ENCODE results near the gene HDAC2. TPM values are rescaled to one million over a fixed set of nuclear protein-coding genes. Genes with fewer than 3 reads are reported as not detected.

HDAC2 gene
- total RNA-seq, 1 experiment from 2014 or later = 120 TPM

DNA sequence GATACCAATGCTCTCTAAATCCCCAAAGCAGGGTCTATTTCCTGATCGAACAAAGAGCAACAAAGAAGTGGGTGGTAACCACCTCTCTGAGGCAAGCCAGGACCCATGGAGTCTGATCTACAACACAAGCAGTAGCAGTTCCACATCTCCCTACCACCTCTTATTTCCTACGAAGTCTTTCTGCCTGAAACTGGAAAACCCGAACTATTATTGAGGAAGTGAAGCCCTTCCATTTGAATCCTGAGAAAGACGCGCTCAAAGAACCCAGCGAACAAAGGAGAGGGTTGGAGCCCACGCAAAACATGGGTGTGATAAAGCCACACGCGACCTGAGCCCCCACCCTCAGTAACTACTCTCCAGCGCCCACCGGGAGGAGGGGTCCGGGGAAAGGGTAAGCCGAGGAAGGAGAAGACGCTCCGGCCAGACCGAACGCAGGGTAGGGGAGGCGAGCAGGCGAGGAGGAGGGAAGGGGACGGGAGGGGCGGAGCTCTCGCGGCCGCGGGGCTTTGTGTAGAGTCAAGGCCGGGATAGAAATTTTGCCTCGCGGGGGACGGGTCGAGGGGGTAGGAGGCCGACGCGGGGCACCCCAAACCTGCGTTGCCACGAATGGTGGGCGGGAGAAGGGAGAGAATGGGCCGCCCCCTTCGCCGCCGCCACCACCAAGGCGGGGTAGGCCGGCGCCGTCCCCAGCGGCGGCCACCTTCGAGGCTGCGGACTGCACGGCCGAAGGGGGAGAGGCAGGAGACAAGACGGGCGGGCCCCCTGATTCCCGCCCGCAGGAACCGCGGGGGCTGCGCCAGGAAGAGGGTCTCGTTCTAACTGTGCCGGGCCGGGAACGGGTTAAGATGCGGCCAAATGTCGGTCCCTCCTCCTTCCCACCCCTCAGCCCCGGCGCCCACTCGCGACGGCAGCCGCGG lies 802 bp downstream of the HDAC2 start:
- Histone ChIP-seq H3K4me2 (ENCODE audit: low read depth, low read length, poor library complexity, severe bottlenecking) (peak overlapping the region; percentile 81), H3K9me2 (replicated peaks; ENCODE audit: insufficient read depth, low read length) (no peaks in the 10 kb centered on the region), H2AFZ (ENCODE audit: low read length) (peak overlapping the region; percentile 70; the same call in 1 of the 2 replicates), H4K20me1 (ENCODE audit: insufficient read depth, low read depth, low read length) (peaks cover 34% of the 10 kb centered on the region), H3K27me3 (ENCODE audit: low read length) (no peaks in the 10 kb centered on the region), H3K36me3 (ENCODE audit: insufficient read depth, low read length) (peaks cover 7% of the 10 kb centered on the region; the same call in 1 of the 2 replicates), H3K27ac (ENCODE audit: low read length) (peak overlapping the region; percentile 91), H3K4me3 (ENCODE audit: low read length) (peak overlapping the region; percentile 86), H3K4me1 (ENCODE audit: low read length) (peaks cover 68% of the 10 kb centered on the region), H3K9me3 (ENCODE audit: low read length) (no peaks in the 10 kb centered on the region), H3K79me2 (ENCODE audit: low read length) (peaks cover 60% of the 10 kb centered on the region), H3K9ac (ENCODE audit: low read length) (peak overlapping the region; percentile 94)
- DNase-seq = peak; percentile 87

DNA sequence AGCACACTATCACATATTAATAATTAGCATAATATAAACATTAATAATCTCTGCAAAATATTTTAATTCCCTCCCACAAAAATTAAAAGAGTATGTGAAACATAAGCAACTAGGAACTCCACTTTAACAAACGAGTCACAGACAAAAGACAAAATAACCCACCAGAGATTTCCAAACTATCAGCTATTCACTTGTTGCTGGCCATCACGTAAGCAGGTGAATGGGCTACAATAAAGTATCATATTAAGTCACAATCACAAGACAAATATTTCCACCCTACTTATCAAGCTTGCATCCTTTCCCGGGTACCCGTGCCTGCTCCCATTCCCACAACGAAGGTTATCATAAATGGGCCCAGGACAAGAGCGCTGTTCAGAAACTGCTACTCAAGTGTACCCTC lies 2.5 kb downstream of the HDAC2 start:
- Histone ChIP-seq H3K4me3 (ENCODE audit: low read length) (peak overlapping the region; percentile 86), H3K9me2 (replicated peaks; ENCODE audit: insufficient read depth, low read length) (no peaks in the 10 kb centered on the region), H4K20me1 (ENCODE audit: insufficient read depth, low read depth, low read length) (peaks cover 51% of the 10 kb centered on the region), H3K79me2 (ENCODE audit: low read length) (peaks cover 77% of the 10 kb centered on the region), H2AFZ (ENCODE audit: low read length) (no peak overlapping the region), H3K36me3 (ENCODE audit: insufficient read depth, low read length) (peaks cover 7% of the 10 kb centered on the region; the same call in 1 of the 2 replicates), H3K9ac (ENCODE audit: low read length) (peak overlapping the region; percentile 94), H3K27me3 (ENCODE audit: low read length) (no peaks in the 10 kb centered on the region), H3K4me2 (ENCODE audit: low read depth, low read length, poor library complexity, severe bottlenecking) (peak overlapping the region; percentile 81), H3K27ac (ENCODE audit: low read length) (peak overlapping the region; percentile 91), H3K9me3 (ENCODE audit: low read length) (no peaks in the 10 kb centered on the region), H3K4me1 (ENCODE audit: low read length) (peaks cover 68% of the 10 kb centered on the region)
- DNase-seq = no peak

DNA sequence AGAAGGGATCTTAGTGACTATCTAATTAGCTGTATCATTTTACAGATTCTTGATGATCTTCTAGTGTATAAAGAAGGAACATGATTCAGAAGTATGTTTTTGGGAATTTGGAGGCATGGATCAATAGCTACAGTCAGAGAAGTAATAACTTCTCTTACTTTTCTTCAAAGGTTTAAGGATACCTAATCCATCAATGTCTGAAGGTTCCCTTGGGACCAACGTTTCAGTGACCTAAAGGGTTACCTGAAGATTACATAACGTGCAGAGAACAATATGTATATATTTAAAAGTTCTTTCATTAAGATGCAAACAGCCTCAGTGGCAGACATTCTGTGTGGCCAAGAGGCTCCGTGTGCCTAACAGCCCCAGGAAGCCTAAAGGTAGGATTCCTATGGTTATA lies 3.2 kb downstream of the HDAC2 start:
- peaks cover 63% of the 10 kb centered on the region for H3K4me1 ChIP-seq (ENCODE audit: low read length)

DNA sequence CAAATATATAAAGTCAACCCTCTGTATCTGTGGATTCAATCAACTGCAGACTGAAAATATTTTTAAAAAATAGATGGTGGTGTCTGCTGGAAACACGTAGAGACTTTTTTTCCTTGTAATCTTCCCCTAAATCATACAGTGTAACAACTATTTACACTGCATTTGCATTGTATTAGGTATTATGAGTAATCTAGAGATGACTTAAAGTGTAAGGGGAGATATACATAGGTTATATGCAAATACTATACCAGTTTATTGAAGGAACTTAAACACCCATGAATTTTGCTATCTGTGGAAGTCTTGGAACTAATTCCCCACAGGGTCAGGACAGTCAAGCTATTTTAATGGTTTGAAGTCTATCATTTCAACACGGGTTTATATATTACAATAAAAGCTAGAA lies 10.2 kb downstream of the HDAC2 start:
- Histone ChIP-seq H4K20me1 (ENCODE audit: insufficient read depth, low read depth, low read length) (peaks cover 63% of the 10 kb centered on the region), H3K4me3 (ENCODE audit: low read length) (no peak overlapping the region), H3K36me3 (ENCODE audit: insufficient read depth, low read length) (peaks cover 44% of the 10 kb centered on the region), H3K4me2 (ENCODE audit: low read depth, low read length, poor library complexity, severe bottlenecking) (peak overlapping the region; percentile 45), H3K79me2 (ENCODE audit: low read length) (peaks cover 100% of the 10 kb centered on the region), H3K9me2 (replicated peaks; ENCODE audit: insufficient read depth, low read length) (no peaks in the 10 kb centered on the region), H3K9me3 (ENCODE audit: low read length) (no peaks in the 10 kb centered on the region), H2AFZ (ENCODE audit: low read length) (no peak overlapping the region), H3K4me1 (ENCODE audit: low read length) (peaks cover 45% of the 10 kb centered on the region), H3K9ac (ENCODE audit: low read length) (no peak overlapping the region), H3K27ac (ENCODE audit: low read length) (peak overlapping the region; percentile 32), H3K27me3 (ENCODE audit: low read length) (no peaks in the 10 kb centered on the region)
- no peak for DNase-seq

More for the DNA sequence above, 3.2 kb downstream of the HDAC2 start:
- Histone ChIP-seq H3K4me3 (ENCODE audit: low read length) (peak overlapping the region; percentile 86), H3K79me2 (ENCODE audit: low read length) (peaks cover 84% of the 10 kb centered on the region), H3K27me3 (ENCODE audit: low read length) (no peaks in the 10 kb centered on the region), H3K9ac (ENCODE audit: low read length) (peak overlapping the region; percentile 94), H2AFZ (ENCODE audit: low read length) (no peak overlapping the region), H4K20me1 (ENCODE audit: insufficient read depth, low read depth, low read length) (peaks cover 52% of the 10 kb centered on the region), H3K9me3 (ENCODE audit: low read length) (no peaks in the 10 kb centered on the region), H3K36me3 (ENCODE audit: insufficient read depth, low read length) (peaks cover 7% of the 10 kb centered on the region; the same call in 1 of the 2 replicates), H3K9me2 (replicated peaks; ENCODE audit: insufficient read depth, low read length) (no peaks in the 10 kb centered on the region), H3K27ac (ENCODE audit: low read length) (peak overlapping the region; percentile 91), H3K4me2 (ENCODE audit: low read depth, low read length, poor library complexity, severe bottlenecking) (peak overlapping the region; percentile 81)
- DNase-seq = peak; percentile 43

DNA sequence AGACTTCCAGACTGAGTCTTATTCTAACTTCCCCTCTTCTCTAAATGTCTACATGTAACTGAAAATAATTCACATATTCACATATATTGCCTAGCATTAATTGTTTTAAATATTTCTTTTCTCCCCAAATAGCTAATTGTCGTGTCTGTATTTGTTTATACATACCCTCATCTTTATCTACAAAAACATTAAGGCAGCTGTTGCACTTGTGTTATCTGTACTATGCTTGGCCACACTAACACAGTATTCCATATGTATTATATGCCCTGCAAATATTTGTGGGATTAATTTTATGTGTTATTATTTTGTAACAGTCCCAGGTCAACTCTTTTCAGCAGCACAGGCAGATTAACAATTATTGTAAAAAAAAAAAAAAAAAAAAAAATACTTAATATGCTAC lies 11.7 kb downstream of the HDAC2 start:
- peaks cover 52% of the 10 kb centered on the region for H3K36me3 ChIP-seq (ENCODE audit: insufficient read depth, low read length)
- no peak overlapping the region for H3K4me2 ChIP-seq (ENCODE audit: low read depth, low read length, poor library complexity, severe bottlenecking)
- H4K20me1 ChIP-seq (ENCODE audit: insufficient read depth, low read depth, low read length) = peaks cover 49% of the 10 kb centered on the region
- no peak overlapping the region for H3K4me3 ChIP-seq (ENCODE audit: low read length)
- no peak overlapping the region for H3K27ac ChIP-seq (ENCODE audit: low read length)
- no peak for DNase-seq
- H3K27me3 ChIP-seq (ENCODE audit: low read length) = no peaks in the 10 kb centered on the region
- no peaks in the 10 kb centered on the region for H3K9me2 ChIP-seq (replicated peaks; ENCODE audit: insufficient read depth, low read length)
- peaks cover 97% of the 10 kb centered on the region for H3K79me2 ChIP-seq (ENCODE audit: low read length)
- H3K4me1 ChIP-seq (ENCODE audit: low read length) = peaks cover 33% of the 10 kb centered on the region
- no peak overlapping the region for H2AFZ ChIP-seq (ENCODE audit: low read length)
- no peak overlapping the region for H3K9ac ChIP-seq (ENCODE audit: low read length)
- no peaks in the 10 kb centered on the region for H3K9me3 ChIP-seq (ENCODE audit: low read length)

DNA sequence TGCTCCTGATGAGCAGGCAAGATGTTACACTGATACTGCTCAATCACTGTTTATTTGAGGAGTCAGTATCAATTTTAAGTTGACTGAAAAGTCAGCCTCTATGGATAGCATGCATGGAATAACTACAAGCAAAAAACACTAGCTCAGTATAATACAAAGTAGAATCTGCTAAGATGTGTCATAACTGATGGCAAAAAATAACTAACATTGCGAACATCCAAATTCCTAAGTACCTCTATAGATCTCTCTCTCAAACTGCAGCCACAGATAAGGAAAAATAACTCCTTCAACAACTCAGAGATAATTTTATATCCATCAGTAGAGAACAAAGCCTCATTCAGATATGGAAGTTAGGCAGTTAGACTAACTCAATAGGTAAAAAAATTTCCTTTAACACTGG lies 16.3 kb downstream of the HDAC2 start:
- no peak overlapping the region for H3K27ac ChIP-seq (ENCODE audit: low read length)
- no peak overlapping the region for H3K4me3 ChIP-seq (ENCODE audit: low read length)
- H3K9me2 ChIP-seq (replicated peaks; ENCODE audit: insufficient read depth, low read length) = no peaks in the 10 kb centered on the region
- H4K20me1 ChIP-seq (ENCODE audit: insufficient read depth, low read depth, low read length) = peaks cover 16% of the 10 kb centered on the region
- H2AFZ ChIP-seq (ENCODE audit: low read length) = no peak overlapping the region
- peaks cover 67% of the 10 kb centered on the region for H3K36me3 ChIP-seq (ENCODE audit: insufficient read depth, low read length)
- no peak for DNase-seq
- H3K9me3 ChIP-seq (ENCODE audit: low read length) = no peaks in the 10 kb centered on the region
- H3K27me3 ChIP-seq (ENCODE audit: low read length) = no peaks in the 10 kb centered on the region
- H3K4me2 ChIP-seq (ENCODE audit: low read depth, low read length, poor library complexity, severe bottlenecking) = no peak overlapping the region
- no peak overlapping the region for H3K9ac ChIP-seq (ENCODE audit: low read length)
- peaks cover 83% of the 10 kb centered on the region for H3K79me2 ChIP-seq (ENCODE audit: low read length)
- H3K4me1 ChIP-seq (ENCODE audit: low read length) = no peaks in the 10 kb centered on the region

DNA sequence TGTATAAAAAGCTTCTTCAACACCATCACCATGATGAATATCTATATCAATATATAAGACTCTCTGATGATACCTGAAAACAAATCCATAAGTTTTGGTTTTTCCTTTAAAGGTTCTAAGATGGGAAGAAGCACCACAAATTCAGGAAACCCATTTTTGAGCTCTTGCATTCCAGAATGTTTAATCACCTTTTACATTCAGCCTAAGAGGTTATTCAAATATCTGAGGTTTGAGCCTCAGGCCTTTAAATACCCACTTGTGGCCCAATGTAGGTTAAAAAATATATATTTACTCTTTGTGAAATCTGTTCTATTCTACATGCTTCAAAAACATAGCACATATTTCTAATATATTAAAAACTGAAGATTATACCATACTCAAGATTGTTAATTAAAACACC lies 17.6 kb downstream of the HDAC2 start:
- DNase-seq = no peak
- H4K20me1 ChIP-seq (ENCODE audit: insufficient read depth, low read depth, low read length) = peaks cover 6% of the 10 kb centered on the region
- no peak overlapping the region for H3K4me3 ChIP-seq (ENCODE audit: low read length)
- no peaks in the 10 kb centered on the region for H3K9me3 ChIP-seq (ENCODE audit: low read length)
- H3K9me2 ChIP-seq (replicated peaks; ENCODE audit: insufficient read depth, low read length) = no peaks in the 10 kb centered on the region
- peaks cover 67% of the 10 kb centered on the region for H3K36me3 ChIP-seq (ENCODE audit: insufficient read depth, low read length)
- H3K27ac ChIP-seq (ENCODE audit: low read length) = no peak overlapping the region
- H3K79me2 ChIP-seq (ENCODE audit: low read length) = peaks cover 81% of the 10 kb centered on the region
- no peaks in the 10 kb centered on the region for H3K27me3 ChIP-seq (ENCODE audit: low read length)
- H3K4me2 ChIP-seq (ENCODE audit: low read depth, low read length, poor library complexity, severe bottlenecking) = no peak overlapping the region
- no peak overlapping the region for H3K9ac ChIP-seq (ENCODE audit: low read length)
- H2AFZ ChIP-seq (ENCODE audit: low read length) = no peak overlapping the region
- H3K4me1 ChIP-seq (ENCODE audit: low read length) = no peaks in the 10 kb centered on the region

DNA sequence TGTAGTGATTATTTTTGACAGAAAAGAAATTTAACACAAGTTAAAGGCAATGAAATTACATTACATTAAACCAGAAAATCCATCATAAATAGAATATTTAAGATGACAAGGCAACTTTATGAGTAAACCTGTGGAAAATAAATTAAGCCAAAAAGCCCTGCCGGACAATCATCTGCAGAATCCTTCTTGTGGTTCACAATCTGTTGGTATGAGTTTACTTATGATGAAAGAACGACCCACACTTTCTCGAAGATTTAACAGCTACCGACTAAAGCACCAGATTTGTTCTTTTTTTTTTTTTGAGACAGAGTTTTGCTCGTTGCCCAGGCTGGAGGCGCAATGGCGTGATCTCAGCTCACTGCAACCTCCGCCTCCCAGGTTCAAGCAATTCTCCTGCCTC lies 21.4 kb downstream of the HDAC2 start:
- Histone ChIP-seq H2AFZ (ENCODE audit: low read length) (no peak overlapping the region), H3K4me3 (ENCODE audit: low read length) (no peak overlapping the region), H3K27me3 (ENCODE audit: low read length) (no peaks in the 10 kb centered on the region), H4K20me1 (ENCODE audit: insufficient read depth, low read depth, low read length) (no peaks in the 10 kb centered on the region), H3K79me2 (ENCODE audit: low read length) (peaks cover 62% of the 10 kb centered on the region), H3K4me1 (ENCODE audit: low read length) (no peaks in the 10 kb centered on the region), H3K27ac (ENCODE audit: low read length) (no peak overlapping the region), H3K9me3 (ENCODE audit: low read length) (no peaks in the 10 kb centered on the region), H3K9me2 (replicated peaks; ENCODE audit: insufficient read depth, low read length) (no peaks in the 10 kb centered on the region), H3K36me3 (ENCODE audit: insufficient read depth, low read length) (peaks cover 72% of the 10 kb centered on the region), H3K4me2 (ENCODE audit: low read depth, low read length, poor library complexity, severe bottlenecking) (no peak overlapping the region), H3K9ac (ENCODE audit: low read length) (no peak overlapping the region)
- no peak for DNase-seq
